Measurements from ENCODE around the gene DPM2. TPM values are rescaled to one million over a fixed set of nuclear protein-coding genes. Genes with fewer than 3 reads are reported as not detected.
A peak's percentile ranks its signal among the peaks of the same experiment; 100 is the strongest.

The DPM2 gene
- total and polyA plus RNA-seq, 2 experiments from 2014 or later: 36.6 to 92.4 TPM

DNA sequence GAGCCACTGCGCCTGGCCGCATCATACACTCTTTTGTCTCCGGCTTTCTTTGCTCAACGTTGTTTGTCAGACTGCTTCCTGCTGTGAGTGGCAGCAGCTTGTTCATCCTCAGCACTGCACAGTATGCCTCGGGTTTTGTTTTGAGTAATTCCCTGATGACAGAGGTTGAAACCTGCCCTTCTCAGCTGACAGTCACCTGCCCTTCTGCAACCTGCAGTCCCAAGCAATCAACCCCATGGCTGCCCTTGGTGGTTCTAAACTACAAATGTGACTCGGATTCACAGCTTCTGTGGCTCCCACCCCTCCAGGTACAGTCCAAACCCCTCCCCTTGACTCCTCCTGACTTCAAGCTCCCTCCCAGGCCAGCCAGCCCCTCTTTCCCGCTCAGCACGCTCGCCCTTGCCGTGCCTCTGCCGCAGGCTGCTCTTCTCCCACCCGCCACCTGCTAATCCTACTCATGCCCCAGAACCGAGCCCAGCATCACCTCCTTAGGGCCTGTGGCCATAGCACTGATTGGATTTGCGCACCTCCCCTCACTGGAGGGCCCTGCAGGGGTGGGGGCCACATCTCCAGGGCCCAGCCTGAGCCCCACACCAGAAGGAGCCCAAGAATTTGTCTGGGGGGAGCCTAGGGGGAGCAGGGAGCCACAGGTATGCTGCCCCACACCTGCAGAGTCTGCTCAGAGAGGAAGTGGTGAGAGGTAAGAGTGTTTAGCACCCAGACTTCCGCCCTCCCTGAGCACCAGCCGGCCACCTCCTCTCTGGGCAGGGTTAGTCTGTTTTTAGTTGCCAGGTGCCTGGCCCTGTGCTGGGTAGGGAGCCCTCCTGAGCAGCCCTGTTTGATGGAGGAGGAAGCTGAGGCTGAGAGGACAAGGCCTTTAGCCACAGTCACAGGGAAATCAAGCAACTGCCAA lies 33.0 kb upstream of the DPM2 start:
- Histone ChIP-seq H3K27me3 (ENCODE audit: insufficient read depth) (no peaks in the 10 kb centered on the region), H3F3A (replicated peaks; ENCODE audit: low read depth) (no peaks in the 10 kb centered on the region), H3K27ac (ENCODE audit: low read depth) (peak overlapping the region; percentile 72; the same call in 1 of the 2 replicates), H3K79me2 (replicated peaks; ENCODE audit: insufficient read depth) (peaks cover 99% of the 10 kb centered on the region), H3K9me2 (ENCODE audit: insufficient read depth) (no peaks in the 10 kb centered on the region), H3K4me3 (no peak overlapping the region), H3K36me3 (ENCODE audit: insufficient read depth) (no peaks in the 10 kb centered on the region), H2AFZ (no peak overlapping the region), H4K20me1 (replicated peaks; ENCODE audit: insufficient read depth) (peaks cover 19% of the 10 kb centered on the region), H3K4me1 (ENCODE audit: insufficient read depth) (peaks cover 36% of the 10 kb centered on the region), H3K4me2 (peak overlapping the region; percentile 32; the same call in 1 of the 2 replicates)
- H3K4me3 Mint-ChIP-seq: peak overlapping the region; percentile 46; the same call in 1 of the 3 replicates
- TF ChIP-seq JUNB (IDR thresholded peaks at IDR 0.05; ENCODE audit: unreplicated experiment): no peak
- no peak for TF ChIP-seq EZH2 (IDR thresholded peaks at IDR 0.05; ENCODE audit: low read depth, unreplicated experiment)
- H3K27me3 Mint-ChIP-seq (ENCODE audit: insufficient read depth, low read depth, poor library complexity): peaks cover 18% of the 10 kb centered on the region
- no peak for DNase-seq (ENCODE audit: low spot score)
- peak overlapping the region; percentile 87 for H3K27ac Mint-ChIP-seq
- no peaks in the 10 kb centered on the region for H3K9me3 Mint-ChIP-seq
- ATAC-seq: peak; percentile 11
- peaks cover 3% of the 10 kb centered on the region; the same call in 2 of the 3 replicates for H3K36me3 Mint-ChIP-seq (ENCODE audit: low read depth)
- peaks cover 88% of the 10 kb centered on the region for H3K4me1 Mint-ChIP-seq

DNA sequence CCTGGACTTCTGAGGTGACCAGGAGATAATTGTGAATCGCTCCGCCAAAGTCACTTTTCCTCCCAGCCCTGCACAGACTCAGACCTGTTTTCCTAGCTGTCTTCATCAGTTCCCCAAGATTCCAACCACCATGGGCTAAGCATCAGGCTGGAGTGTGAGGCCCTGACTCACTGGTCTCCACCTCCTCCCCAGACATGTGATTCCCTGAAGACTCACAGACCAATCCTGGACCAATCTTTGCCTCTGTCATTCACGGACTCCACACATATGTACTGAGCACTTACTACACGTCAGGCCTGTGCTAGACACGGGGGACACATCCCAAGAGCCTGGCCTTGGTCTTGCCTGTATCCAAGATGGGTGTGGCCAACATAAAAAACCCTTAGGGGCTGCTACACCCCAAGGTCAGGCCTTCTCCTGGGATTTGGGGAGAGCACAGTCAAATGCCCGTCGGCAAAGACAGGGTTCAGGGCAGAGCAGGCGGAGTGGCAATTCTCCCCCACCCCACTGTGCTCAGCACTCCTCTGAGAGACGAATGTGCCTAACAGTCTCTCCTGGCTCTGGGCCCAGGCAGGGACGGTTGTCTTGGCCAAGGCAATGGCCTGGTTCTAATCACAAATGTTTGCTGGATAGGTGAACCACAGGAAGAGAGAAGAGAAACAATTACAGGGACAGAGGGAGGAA lies 31.2 kb upstream of the DPM2 start:
- peaks cover 82% of the 10 kb centered on the region for H3K4me1 Mint-ChIP-seq
- peaks cover 15% of the 10 kb centered on the region for H3K27me3 Mint-ChIP-seq (ENCODE audit: insufficient read depth, low read depth, poor library complexity)
- no peak for ATAC-seq
- H3K79me2 ChIP-seq (replicated peaks; ENCODE audit: insufficient read depth): peaks cover 98% of the 10 kb centered on the region
- peaks cover 31% of the 10 kb centered on the region for H3K4me1 ChIP-seq (ENCODE audit: insufficient read depth)
- H3K4me2 ChIP-seq: no peak overlapping the region
- H3K4me3 Mint-ChIP-seq: no peak overlapping the region; the same call in 2 of the 3 replicates
- peaks cover 25% of the 10 kb centered on the region for H4K20me1 ChIP-seq (replicated peaks; ENCODE audit: insufficient read depth)
- 0 out of 2 replicates have a peak, but pooled peaks cover 5% of the 10 kb centered on the region for H3F3A ChIP-seq (replicated peaks; ENCODE audit: low read depth)
- H3K27me3 ChIP-seq (ENCODE audit: insufficient read depth): no peaks in the 10 kb centered on the region
- H3K36me3 ChIP-seq (ENCODE audit: insufficient read depth): no peaks in the 10 kb centered on the region
- no peaks in the 10 kb centered on the region for H3K9me3 Mint-ChIP-seq
- H3K27ac Mint-ChIP-seq: peak overlapping the region; percentile 81; the same call in 1 of the 2 replicates
- no peak overlapping the region for H3K4me3 ChIP-seq
- H2AFZ ChIP-seq: no peak overlapping the region
- H3K36me3 Mint-ChIP-seq (ENCODE audit: low read depth): peaks cover 3% of the 10 kb centered on the region; the same call in 2 of the 3 replicates
- no peak for DNase-seq (ENCODE audit: low spot score)
- no peaks in the 10 kb centered on the region for H3K9me2 ChIP-seq (ENCODE audit: insufficient read depth)
- H3K27ac ChIP-seq (ENCODE audit: low read depth): 0 out of 2 replicates have a peak overlapping the region, but pooled peaks have one; percentile 55
- TF ChIP-seq NANOG (IDR thresholded peaks at IDR 0.05; ENCODE audit: borderline replicate concordance) (no peak), POLR2AphosphoS5 (IDR thresholded peaks at IDR 0.05; ENCODE audit: low read depth) (no peak), STAT1 (IDR thresholded peaks at IDR 0.05; ENCODE audit: unreplicated experiment) (no peak), EZH2 (IDR thresholded peaks at IDR 0.05; ENCODE audit: low read depth, unreplicated experiment) (no peak), EZH2phosphoT487 (IDR thresholded peaks at IDR 0.05; ENCODE audit: unreplicated experiment) (no peak), JUNB (IDR thresholded peaks at IDR 0.05; ENCODE audit: unreplicated experiment) (no peak), ZNF331 (CRISPR knock-in tag; IDR thresholded peaks at IDR 0.05; ENCODE audit: low read depth) (no peak), CREB1 (CRISPR knock-in tag; IDR thresholded peaks at IDR 0.05; ENCODE audit: low read depth) (no peak)
- TF ChIP-seq, protein P1, sequence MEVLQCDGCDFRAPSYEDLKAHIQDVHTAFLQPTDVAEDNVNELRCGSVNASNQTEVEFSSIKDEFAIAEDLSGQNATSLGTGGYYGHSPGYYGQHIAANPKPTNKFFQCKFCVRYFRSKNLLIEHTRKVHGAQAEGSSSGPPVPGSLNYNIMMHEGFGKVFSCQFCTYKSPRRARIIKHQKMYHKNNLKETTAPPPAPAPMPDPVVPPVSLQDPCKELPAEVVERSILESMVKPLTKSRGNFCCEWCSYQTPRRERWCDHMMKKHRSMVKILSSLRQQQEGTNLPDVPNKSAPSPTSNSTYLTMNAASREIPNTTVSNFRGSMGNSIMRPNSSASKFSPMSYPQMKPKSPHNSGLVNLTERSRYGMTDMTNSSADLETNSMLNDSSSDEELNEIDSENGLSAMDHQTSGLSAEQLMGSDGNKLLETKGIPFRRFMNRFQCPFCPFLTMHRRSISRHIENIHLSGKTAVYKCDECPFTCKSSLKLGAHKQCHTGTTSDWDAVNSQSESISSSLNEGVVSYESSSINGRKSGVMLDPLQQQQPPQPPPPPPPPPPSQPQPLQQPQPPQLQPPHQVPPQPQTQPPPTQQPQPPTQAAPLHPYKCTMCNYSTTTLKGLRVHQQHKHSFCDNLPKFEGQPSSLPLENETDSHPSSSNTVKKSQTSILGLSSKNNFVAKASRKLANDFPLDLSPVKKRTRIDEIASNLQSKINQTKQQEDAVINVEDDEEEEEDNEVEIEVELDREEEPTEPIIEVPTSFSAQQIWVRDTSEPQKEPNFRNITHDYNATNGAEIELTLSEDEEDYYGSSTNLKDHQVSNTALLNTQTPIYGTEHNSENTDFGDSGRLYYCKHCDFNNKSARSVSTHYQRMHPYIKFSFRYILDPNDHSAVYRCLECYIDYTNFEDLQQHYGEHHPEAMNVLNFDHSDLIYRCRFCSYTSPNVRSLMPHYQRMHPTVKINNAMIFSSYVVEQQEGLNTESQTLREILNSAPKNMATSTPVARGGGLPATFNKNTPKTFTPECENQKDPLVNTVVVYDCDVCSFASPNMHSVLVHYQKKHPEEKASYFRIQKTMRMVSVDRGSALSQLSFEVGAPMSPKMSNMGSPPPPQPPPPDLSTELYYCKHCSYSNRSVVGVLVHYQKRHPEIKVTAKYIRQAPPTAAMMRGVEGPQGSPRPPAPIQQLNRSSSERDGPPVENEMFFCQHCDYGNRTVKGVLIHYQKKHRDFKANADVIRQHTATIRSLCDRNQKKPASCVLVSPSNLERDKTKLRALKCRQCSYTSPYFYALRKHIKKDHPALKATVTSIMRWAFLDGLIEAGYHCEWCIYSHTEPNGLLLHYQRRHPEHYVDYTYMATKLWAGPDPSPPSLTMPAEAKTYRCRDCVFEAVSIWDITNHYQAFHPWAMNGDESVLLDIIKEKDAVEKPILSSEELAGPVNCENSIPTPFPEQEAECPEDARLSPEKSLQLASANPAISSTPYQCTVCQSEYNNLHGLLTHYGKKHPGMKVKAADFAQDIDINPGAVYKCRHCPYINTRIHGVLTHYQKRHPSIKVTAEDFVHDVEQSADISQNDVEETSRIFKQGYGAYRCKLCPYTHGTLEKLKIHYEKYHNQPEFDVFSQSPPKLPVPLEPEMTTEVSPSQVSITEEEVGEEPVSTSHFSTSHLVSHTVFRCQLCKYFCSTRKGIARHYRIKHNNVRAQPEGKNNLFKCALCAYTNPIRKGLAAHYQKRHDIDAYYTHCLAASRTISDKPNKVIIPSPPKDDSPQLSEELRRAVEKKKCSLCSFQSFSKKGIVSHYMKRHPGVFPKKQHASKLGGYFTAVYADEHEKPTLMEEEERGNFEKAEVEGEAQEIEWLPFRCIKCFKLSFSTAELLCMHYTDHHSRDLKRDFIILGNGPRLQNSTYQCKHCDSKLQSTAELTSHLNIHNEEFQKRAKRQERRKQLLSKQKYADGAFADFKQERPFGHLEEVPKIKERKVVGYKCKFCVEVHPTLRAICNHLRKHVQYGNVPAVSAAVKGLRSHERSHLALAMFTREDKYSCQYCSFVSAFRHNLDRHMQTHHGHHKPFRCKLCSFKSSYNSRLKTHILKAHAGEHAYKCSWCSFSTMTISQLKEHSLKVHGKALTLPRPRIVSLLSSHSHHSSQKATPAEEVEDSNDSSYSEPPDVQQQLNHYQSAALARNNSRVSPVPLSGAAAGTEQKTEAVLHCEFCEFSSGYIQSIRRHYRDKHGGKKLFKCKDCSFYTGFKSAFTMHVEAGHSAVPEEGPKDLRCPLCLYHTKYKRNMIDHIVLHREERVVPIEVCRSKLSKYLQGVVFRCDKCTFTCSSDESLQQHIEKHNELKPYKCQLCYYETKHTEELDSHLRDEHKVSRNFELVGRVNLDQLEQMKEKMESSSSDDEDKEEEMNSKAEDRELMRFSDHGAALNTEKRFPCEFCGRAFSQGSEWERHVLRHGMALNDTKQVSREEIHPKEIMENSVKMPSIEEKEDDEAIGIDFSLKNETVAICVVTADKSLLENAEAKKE (CRISPR knock-in tag; IDR thresholded peaks at IDR 0.05): no peak
- TF ChIP-seq, protein P2, sequence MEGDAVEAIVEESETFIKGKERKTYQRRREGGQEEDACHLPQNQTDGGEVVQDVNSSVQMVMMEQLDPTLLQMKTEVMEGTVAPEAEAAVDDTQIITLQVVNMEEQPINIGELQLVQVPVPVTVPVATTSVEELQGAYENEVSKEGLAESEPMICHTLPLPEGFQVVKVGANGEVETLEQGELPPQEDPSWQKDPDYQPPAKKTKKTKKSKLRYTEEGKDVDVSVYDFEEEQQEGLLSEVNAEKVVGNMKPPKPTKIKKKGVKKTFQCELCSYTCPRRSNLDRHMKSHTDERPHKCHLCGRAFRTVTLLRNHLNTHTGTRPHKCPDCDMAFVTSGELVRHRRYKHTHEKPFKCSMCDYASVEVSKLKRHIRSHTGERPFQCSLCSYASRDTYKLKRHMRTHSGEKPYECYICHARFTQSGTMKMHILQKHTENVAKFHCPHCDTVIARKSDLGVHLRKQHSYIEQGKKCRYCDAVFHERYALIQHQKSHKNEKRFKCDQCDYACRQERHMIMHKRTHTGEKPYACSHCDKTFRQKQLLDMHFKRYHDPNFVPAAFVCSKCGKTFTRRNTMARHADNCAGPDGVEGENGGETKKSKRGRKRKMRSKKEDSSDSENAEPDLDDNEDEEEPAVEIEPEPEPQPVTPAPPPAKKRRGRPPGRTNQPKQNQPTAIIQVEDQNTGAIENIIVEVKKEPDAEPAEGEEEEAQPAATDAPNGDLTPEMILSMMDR (conservative IDR thresholded peaks at IDR 0.05; ENCODE audit: low read depth in 2 of 2): no peak
